Endometrial microvascular endothelial cells (primary cell): Measurements from ENCODE around the gene USP13. TPM values are rescaled to one million over a fixed set of nuclear protein-coding genes. Genes with fewer than 3 reads are reported as not detected.

Experiments
- in situ Hi-C: cut with HindIII; loops from 2 replicates; pipeline ENCODE4 v1.10.0; 2017; ENCODE audit warnings: low sequenced_read_pairs, low pct_unique_long_range_greater_than_20kb; ENCODE audit errors: inconsistent ontology term
- total RNA-seq: library from RNA; depleted of rRNA; stranded (reverse); fragments of >200 nt; gene quantifications from one replicate; pipeline ENCODE4 v1.2.3, GENCODE V29; 2015; ENCODE audit errors: inconsistent ontology term

The USP13 gene
- total RNA-seq, 1 donor from 2014 or later: 18.7 TPM

- in situ Hi-C loops: no loop called here
These were observed 166.5 kb downstream of the USP13 start for GRCh38 chr3:179819379-179819778.

DNA sequence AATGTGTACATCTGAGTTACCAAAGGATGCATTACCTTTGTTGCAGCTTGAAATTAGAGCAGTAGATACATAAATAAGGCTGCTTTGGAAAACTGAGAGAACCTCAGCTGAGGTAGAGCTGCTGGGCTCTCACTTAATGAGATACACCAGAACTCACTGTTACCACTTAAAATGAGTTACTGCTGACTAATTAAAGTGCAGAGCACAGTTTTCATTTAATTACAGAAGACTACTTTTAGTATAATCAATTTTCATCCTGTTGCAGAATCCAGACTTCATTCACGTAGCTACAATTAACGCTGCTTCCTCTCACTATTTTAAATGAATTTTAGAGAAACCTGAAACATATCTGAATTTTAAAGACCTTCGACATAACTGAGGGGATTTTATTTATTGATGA lies 169.5 kb downstream of the USP13 start:
- in situ Hi-C loops: no loop called here

DNA sequence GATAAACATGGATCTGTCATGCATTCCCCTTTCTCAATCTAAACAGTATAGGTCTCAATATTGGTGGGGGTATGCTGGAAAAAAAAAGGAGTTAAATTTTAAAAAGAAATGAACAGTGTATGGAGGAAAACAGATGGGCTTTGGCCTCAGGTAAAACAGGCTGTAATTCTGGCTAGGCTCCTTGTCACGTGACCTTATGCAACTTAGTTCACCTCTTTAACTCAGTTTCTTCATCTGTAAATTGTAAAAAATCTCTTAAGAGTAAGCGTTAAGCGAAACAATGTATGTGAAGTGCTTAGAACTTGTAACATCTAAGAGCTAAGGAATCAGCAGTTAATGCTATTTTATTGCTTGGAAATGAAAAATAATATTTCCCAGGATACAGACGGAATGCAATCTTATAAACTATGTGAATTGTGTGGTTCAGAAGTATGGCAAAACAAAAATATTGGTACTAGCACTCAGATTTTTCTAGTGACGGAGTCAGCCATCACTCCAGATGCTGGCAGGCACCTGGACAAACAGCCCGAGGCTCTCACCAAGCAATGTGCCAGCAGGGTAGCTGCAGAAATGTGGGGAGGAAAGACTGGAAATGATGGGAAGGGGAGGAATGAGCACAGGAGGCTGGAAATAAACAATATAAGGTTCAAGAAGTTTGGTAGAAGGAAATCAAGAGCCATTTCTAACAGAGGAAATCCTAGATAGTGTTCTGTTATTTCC lies 172.8 kb downstream of the USP13 start:
- in situ Hi-C loops: no loop called here

DNA sequence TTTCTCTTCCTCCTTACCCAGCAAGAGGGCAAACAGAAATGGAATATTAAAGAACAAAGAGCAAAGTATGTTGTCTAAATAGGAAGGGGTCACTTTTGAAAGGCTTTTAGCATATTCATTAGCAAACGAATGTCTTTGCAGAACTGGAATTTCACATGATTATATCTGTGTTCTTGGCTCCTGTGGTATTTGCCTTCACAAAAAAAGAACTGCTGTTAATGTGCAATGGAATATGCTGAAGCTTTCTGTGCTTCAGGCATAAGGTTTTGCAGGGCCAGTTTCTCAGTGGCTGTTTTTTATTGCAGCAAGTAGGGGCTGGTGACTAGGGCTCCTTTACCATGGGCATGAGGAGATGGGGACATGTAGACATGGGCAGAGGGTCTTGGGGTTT lies 173.4 kb downstream of the USP13 start:
- in situ Hi-C loops: no loop called here

GRCh38 chr3:179828738-179829137 lies 175.9 kb downstream of the USP13 start:
- in situ Hi-C loops: no loop called here

GRCh38 chr3:179829401-179829800 lies 176.6 kb downstream of the USP13 start:
- in situ Hi-C loops: no loop called here

DNA sequence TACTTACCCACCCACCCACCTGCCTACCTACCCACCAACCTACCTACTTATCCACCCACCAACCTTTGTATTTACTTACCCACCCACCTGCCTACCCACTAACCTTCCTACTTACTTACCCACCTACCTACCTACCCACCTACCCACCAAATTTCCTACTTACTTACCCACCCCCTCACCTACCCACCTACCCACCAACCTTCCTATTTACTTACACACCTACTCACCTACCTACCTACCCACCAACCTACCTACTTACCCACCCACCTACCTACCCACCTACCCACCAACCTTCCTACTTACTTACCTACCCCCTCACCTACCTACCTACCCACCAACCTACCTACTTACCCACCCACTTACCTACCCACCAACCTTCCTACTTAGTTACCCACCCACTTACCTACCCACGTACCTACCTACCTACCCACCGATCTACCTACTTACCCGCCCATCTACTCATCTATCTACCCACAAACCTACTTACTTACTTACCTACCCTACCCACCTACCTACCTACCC lies 179.6 kb downstream of the USP13 start:
- in situ Hi-C loops: no loop called here

DNA sequence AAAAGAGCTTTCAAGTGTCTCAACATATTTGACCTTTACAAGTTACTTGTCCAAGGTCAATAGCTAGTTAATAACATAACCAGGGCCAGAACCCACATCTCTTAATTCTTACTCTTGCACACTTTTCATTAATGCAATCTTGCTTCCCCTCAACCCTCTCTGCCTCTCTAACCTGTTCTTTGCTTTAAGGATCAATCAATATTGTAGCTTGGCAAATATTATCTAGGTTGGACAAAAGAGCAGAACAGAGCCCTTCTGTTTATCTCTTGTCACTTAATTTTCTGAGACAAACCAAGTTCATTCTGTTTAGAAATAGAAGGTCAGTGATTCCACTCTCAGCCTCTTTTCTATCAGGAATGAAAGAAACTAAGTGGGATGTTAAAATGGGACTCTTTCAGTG lies 180.5 kb downstream of the USP13 start:
- in situ Hi-C loops: no loop called here

DNA sequence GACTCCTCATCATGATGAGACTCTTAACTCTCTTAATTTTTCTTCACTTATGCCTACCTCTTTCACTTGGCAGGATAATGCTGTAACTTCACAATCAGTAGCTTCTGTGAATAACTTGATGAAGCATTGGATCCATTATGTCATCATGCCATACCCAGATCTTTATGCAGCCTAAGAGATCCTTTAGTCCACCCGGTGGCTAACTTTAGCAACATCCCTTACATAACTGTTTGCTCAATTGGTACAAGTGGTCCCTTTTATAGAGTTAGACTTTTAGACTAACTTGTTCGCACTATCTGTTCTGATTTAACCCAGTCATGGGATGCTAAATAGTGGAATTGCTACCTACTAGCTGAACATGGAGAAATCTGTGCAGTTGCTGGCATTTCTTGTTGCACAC lies 184.5 kb downstream of the USP13 start:
- in situ Hi-C loops: no loop called here

Other genes with a start within 250 kb of the USP13 start
- 41.5 TPM for gene GNB4, start 201.6 kb upstream of the USP13 start, total RNA-seq
- 149 TPM for gene ACTL6A, start 90.1 kb upstream of the USP13 start, total RNA-seq
- gene MRPL47, start 48.4 kb upstream of the USP13 start, total RNA-seq: 26.1 TPM
- gene NDUFB5, start 48.2 kb upstream of the USP13 start, total RNA-seq: 76.8 TPM